ENCODE results near the gene INTS6. TPM values are rescaled to one million over a fixed set of nuclear protein-coding genes. Genes with fewer than 3 reads are reported as not detected.

Gene INTS6
- total RNA-seq, 1 donor from 2014 or later: 42.2 TPM

GRCh38 chr13:51456510-51456909 is 3.7 kb upstream of the INTS6 start:
- no peak for DNase-seq

DNA sequence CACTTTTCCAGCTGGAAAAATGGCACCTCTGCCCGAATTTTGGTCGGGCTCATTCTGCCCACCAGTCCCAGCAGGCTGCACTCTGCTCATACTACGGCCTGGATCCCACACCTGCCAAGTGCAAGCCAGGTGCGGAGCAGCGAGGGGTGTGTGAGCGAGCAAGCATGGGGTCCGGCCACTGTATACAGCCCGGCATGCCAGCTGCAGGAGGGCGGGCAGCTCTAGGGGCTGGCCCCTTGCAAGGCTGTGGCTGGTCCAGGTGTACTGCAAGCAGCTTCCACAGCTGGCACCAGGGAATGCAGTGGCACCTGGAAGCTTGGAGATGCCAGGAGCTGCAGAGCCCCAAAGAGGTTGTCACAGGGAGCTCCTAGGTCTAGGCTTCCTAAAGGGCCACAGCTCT is 2.7 kb upstream of the INTS6 start:
- no peak for DNase-seq

DNA sequence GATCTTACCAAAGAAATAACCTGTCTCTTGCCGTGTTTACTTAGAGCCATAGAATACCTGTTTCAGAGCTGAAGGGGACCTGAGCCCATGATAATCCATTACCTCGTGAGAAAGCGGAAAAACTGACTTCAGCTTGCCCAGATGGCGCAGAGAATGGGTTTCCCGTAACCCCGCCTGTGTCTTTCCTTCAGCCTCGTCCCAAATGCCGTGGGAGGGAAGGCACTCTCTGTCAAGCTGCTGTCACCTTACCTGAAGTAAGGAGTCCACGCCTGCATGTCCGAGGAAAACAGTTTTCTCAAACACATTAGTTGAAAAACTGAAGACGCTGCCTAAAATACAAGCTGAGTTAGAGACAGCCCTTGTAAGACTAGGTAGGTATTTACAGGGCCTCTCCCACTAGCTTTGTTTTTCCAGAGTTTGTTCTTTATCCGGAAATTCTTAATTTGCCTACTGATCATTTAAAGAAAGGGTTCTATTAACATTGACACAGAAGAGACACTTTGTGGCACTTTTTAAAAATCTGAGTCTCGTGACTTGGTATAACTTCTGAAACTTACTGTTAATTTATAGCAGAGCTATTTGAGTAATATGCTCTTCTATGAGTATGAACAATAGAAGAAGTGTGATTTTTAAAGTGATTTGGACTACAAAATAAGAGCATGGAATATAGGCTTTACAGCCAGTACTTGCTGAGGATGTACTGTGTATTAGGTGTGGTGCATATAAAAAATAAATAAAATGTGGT is 1.3 kb upstream of the INTS6 start:
- DNase-seq: peak; percentile 63

DNA sequence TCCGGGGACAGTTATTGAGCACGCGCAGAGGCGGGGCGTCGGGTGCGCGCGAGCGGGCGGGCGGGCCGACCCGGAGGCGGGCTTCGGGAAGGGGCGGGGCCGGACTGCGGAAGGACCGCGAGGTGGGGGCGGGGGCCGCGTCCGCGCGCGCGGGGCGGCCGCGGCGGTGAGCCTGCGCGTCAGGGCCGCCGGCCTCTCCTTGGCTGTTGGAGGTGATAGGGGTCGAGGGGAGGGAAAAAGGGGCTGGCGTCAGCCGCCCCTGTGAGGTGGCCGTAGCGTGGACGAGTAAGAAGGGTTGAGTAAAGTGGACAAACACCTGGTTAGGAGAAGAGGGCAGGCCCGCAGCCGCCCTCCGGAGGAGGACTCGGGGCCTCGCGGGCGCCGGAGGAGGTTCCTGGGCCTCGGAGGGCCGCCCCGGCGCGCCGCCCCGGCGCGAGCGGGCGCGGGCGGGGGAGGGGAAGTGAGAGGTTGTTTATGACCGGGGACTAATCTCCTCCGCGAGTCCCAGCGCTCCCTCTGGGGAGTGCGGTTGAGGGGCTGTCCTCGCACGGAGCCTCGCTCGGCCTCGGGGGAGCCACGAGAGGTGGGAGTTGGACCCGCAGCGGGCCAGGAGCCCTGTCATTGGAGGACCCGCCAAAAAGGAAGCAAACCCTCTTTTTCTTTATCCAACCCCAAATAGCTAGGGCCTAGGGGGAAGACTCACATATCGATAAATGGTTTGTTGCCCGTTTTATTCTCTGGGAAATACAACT is 547 bp upstream of the INTS6 start:
- DNase-seq: no peak

DNA sequence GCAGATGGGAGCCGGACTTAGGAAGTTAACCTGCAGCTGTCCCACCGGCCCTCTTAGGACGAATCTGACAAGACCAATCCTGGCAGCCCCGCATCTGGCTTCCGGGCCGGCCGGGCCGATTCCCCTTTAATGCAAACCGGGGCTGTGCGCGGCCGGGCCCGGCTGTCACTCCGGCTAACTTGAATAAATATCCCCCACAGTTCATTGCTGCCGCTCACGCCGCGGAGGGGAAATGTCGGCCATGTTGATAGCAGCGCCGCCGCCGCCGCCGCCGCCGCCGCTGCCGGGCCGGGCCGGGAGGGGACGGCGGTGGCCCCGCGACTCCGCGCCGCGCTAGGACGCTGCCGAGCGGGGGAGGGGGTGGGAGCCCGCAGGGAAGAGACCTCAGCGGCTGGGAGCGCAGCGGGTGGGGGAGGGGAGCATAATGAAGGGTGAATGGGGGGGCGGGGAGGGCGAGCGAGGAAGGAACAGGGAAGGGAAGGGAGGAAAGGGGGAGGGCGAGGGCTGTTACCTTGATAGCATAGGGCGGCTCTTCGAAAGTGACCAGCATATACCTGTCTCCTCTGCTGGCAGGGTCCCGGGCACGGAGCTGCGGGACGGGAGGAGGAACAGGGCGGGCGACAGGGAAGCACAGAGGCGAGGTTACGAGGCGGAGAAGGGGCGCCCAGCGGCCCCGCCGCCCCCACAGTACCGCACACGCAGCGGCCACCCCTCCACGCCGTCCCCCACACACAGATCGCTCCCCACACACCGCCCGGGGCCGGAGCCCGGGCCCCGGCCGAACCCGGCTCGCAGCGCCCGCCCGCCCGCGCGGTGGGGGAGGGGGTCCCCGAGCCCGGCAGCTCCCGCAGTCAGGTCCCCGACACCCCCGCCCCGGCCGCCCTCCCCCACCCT is 1.1 kb downstream of the INTS6 start:
- peak; percentile 92 for DNase-seq

GRCh38 chr13:51451134-51451466 is 1.7 kb downstream of the INTS6 start:
- DNase-seq: no peak

GRCh38 chr13:51449018-51449417 is 3.8 kb downstream of the INTS6 start:
- no peak for DNase-seq

DNA sequence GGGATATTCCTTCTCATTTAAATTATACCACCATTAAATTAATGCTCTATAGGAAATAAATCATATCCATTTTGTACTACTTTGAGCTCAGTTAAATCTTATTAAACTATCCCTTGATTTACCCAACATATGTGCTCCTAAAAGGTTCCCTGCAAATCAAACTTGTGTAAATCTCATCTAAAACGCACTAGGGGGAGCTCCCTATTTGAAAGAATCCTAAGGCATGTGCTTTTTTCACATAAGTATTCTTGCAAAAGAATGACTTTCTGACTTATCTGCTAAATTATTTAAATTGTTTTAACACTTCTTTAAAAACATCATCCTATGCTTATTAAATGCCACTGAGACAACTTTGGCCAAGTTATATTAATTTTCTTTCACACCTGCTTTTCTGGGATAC is 7.9 kb downstream of the INTS6 start:
- DNase-seq: peak; percentile 49

GRCh38 chr13:51440381-51440780 is 12.5 kb downstream of the INTS6 start:
- DNase-seq: no peak

- no peak for DNase-seq
Observed at GRCh38 chr13:51437550-51438127, 15.2 kb downstream of the INTS6 start.

DNA sequence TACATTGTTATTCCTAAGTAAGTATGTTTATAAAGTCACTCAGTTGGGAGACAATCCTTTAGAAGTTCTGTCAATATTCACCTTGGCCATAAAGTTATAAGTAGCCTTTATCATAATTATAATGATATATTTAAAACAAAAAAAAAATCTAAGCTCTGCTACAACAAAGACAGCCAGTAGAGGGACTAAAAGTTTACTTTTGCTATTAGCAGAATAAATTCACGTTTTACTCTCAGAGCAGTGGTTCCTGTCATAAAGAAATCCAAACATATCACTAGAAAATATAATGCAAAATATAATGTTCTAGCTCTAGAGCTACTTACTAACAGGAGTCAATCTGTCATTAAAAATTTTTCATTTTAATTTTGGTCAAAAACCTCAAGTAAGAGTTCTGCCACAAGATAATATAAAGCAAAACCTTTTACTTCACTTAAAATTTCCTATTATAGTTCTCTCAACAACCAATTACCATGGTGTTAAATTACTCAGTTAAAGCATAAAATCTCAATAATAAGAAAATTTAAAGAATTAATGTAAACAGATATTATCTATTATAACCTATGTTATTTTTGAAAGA is 17.7 kb downstream of the INTS6 start:
- DNase-seq: peak; percentile 44

DNA sequence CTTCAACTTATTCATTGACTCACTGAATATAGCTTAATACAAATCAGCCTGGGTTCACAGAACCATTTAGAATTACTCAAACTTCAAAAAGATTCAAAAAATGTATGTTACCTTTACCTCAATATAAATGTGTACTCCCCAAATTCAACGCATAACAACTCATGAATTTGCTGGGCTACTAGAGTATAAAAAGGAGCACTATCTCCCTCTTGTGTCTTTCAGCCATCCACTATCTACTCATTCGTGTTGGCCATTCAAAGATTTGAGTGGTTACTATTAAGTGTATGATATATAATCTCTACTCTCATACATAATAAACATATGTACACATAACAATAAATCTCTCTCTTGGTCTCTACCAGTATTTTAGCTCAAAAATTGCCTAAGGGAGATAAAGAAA is 20.3 kb downstream of the INTS6 start:
- no peak for DNase-seq

GRCh38 chr13:51426982-51427381 is 25.9 kb downstream of the INTS6 start:
- no peak for DNase-seq

- no peak for DNase-seq
Observed at GRCh38 chr13:51425410-51426042, 27.3 kb downstream of the INTS6 start.

DNA sequence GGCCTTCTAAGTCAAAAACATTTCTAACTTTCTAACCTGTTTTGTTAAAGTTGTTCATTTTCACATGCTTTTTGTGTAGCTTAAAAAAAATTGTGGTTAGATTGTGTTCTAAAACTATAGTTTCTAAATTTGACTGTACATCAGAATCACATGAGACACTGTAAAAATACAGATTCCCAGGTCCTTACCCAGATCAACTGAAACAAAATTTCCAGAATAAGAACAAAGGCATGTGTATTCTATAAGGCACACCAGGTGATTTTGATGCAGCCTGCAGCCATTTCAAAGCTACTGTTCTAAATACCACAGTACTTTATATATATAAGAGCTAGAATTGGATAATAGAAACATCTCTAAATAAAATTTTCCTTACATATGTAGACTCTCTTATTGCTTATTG is 29.1 kb downstream of the INTS6 start:
- DNase-seq: no peak

DNA sequence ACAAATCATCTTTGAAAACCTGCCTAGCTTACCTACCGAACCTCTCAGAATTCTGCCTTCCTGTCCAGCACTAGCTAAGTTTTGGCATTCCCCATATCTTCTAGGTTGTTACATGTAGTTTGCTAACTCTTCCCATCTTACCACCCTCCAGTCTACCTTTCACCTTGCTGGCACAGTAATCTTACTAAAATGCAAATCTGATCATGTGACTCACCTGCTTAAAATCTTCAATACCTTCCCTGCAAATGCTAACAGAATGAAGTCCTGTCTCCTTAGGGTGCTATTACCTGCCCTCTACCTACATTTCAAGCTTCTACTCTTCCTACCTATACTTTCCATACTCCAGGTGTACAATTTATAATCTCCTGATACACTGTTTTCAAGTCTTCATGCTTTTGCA is 30.4 kb downstream of the INTS6 start:
- DNase-seq: no peak

DNA sequence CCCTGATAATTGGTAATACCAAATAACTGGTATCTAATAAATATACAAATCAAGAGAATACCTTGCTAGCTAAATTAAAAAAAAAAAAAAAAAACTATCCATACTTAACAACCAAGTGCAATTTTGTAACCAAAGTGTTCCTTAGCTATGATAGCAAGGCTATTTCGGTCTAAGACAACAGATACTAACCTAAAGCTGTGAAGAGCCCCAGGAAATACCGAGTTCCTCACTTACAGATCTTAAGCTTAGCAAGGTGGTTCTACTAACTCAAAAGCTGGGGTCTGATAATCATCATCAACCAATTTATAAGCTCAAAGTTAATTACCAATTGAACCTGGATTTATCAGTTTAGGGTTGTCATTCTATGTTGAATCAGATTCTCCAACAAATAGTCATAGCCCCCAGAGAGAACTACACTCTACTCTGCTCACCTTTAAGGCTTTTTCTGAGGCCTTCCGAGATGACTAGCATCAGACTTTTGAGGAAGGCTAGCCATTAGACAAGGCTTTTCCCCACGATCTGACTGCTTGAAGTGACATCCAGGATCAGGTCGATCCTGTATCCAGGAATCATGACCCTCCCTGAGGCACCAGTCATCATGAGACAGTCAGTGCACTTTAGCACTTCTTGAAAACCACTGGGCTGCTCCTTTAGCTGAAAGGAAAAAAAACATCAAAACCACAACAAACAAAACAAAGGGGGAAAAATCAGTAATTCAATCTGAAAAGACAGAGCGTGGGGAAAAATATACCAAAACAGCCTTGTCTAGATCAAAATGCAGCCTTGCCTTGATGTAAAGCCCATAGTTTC is 31.9 kb downstream of the INTS6 start:
- DNase-seq: no peak

- no peak for DNase-seq
Observed at GRCh38 chr13:51419001-51419636, 33.7 kb downstream of the INTS6 start.

DNA sequence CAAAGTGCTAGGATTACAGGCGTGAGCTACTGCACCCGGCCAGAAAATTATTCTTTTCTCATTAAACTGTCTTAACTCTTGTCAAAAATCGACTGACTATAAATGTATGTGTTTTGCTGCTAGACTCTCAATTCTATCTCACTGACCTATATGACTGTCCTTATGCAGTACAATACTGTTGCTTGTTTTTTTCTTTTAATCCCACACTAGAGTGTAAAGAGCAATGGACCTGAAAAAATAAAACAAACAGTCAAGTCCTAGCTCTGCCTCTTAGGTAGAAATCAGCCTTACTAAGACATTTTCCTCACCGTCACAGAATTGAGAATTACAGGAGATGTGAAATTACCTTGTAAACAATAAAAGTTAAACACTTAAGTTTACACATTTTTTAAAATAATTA is 35.1 kb downstream of the INTS6 start:
- DNase-seq: no peak

GRCh38 chr13:51416107-51416506 is 36.7 kb downstream of the INTS6 start:
- DNase-seq: no peak

All from tongue (tissue), 2 donors.